SK-N-SH (cell line): ENCODE data around the gene GRIN2A. TPM values are rescaled to one million over a fixed set of nuclear protein-coding genes. Genes with fewer than 3 reads are reported as not detected.

ENCODE experiments used
- CTCF ChIA-PET: fragments of 300-600, 350-600 bp; formaldehyde crosslinking; extraction: SDS; loops from one replicate; lab custom pipeline; 2021; lab: Yijun Ruan, JAX
- POLR2A ChIA-PET: fragments of 350-600 bp; sonication (Branson Sonifier 250); formaldehyde crosslinking; extraction: SDS; loops from one replicate; lab custom pipeline; 2020; ENCODE audit warnings: antibody characterized with exemption, inconsistent platforms; lab: Yijun Ruan, JAX
- DNase-seq: peaks from one replicate; pipeline ENCODE4 v3.0.0; 2012
- H2AFZ ChIP-seq: fragments of 200-600 bp; sonication (generic); 2 replicates; pipeline ENCODE4 v1.8.1; 2016; ENCODE audit warnings: antibody characterized with exemption, mild to moderate bottlenecking, low read depth
- H3F3A ChIP-seq: fragments of 200-600 bp; sonication (generic); replicated peaks from 2 replicates; pipeline ENCODE3; 2016; ENCODE audit warnings: antibody characterized with exemption, mild to moderate bottlenecking; ENCODE audit not compliant: insufficient read depth
- H3K27ac ChIP-seq, 2 experiments: fragments of 200-500 bp in 1 of 2; fragments of 200-600 bp in 1 of 2; sonication (Bioruptor generic) in 1 of 2; sonication (generic), shearing (Covaris generic) in 1 of 2; 2 replicates each; pipeline versions ENCODE4 v1.5.1 to v1.6.1; 2014 to 2016; ENCODE audit warnings: low read depth in 2 of 2, inconsistent platforms in 1 of 2, low read length in 1 of 2, mild to moderate bottlenecking in 1 of 2, mixed read lengths in 1 of 2
- H3K27me3 ChIP-seq: fragments of 200-600 bp; sonication (generic), shearing (Covaris generic); 2 replicates; pipeline ENCODE4 v1.6.1; 2016; ENCODE audit warnings: mixed run types; ENCODE audit not compliant: insufficient read depth
- H3K36me3 ChIP-seq, 2 experiments: fragments of 200-500 bp in 1 of 2; fragments of 200-600 bp in 1 of 2; sonication (Bioruptor generic) in 1 of 2; sonication (generic) in 1 of 2; replicated peaks in 1 of 2; 2 replicates each; pipeline versions ENCODE3 to v1.5.1; 2014 to 2016; ENCODE audit warnings: low read length in 1 of 2, mild to moderate bottlenecking in 1 of 2; ENCODE audit not compliant: insufficient read depth in 2 of 2, control insufficient read depth in 1 of 2
- H3K4me1 ChIP-seq, 2 experiments: fragments of 200-500 bp in 1 of 2; fragments of 200-600 bp in 1 of 2; sonication (Bioruptor generic) in 1 of 2; sonication (generic), shearing (Covaris generic) in 1 of 2; 2 replicates each; pipeline versions ENCODE4 v1.5.1 to v1.6.1; 2014 to 2016; ENCODE audit warnings: low read depth in 1 of 2, low read length in 1 of 2, mixed run types in 1 of 2; ENCODE audit not compliant: insufficient read depth in 2 of 2, control insufficient read depth in 1 of 2
- H3K4me2 ChIP-seq: fragments of 200-600 bp; sonication (generic), shearing (Covaris generic); 2 replicates; pipeline ENCODE4 v1.6.1; 2017; ENCODE audit warnings: mixed run types
- H3K4me3 ChIP-seq, 2 experiments: fragments of 200-500 bp in 1 of 2; fragments of 200-600 bp in 1 of 2; sonication (Bioruptor generic) in 1 of 2; sonication (generic), shearing (Covaris generic) in 1 of 2; 2 replicates each; pipeline versions ENCODE4 v1.5.1 to v1.8.1; 2014 to 2016; ENCODE audit warnings: low read depth in 2 of 2, inconsistent platforms in 1 of 2, low read length in 1 of 2, mild to moderate bottlenecking in 1 of 2, mixed read lengths in 1 of 2, moderate library complexity in 1 of 2
- H3K79me2 ChIP-seq: fragments of 200-600 bp; sonication (generic); 2 replicates; pipeline ENCODE4 v1.8.1; 2017; ENCODE audit warnings: mild to moderate bottlenecking; ENCODE audit not compliant: insufficient read depth
- H3K9ac ChIP-seq: fragments of 200-600 bp; sonication (generic); 2 replicates; pipeline ENCODE4 v1.6.1; 2017; ENCODE audit warnings: mixed run types
- H3K9me2 ChIP-seq: fragments of 200-600 bp; sonication (generic); 2 replicates; pipeline ENCODE4 v1.6.1; 2017; ENCODE audit warnings: mixed run types
- H3K9me3 ChIP-seq: fragments of 200-600 bp; sonication (generic); 2 replicates; pipeline ENCODE4 v1.6.1; 2017; ENCODE audit warnings: mixed run types, mild to moderate bottlenecking, moderate library complexity
- H4K20me1 ChIP-seq: fragments of 200-600 bp; sonication (generic); 2 replicates; pipeline ENCODE4 v1.6.1; 2017; ENCODE audit warnings: mild to moderate bottlenecking, mixed run types; ENCODE audit not compliant: insufficient read depth
- EP300 ChIP-seq, 2 experiments: IDR thresholded peaks; 2 replicates each; pipeline versions ENCODE4 v1.4.0 to v1.6.1; 2012; ENCODE audit warnings: borderline replicate concordance in 1 of 2, low read depth in 1 of 2, low read length in 1 of 2
- EZH2phosphoT487 ChIP-seq: fragments of 200-600 bp; sonication (generic); IDR thresholded peaks from 2 replicates; pipeline ENCODE4 v1.6.1; 2017; ENCODE audit warnings: low read depth, mixed run types, mild to moderate bottlenecking, antibody characterized with exemption, moderate library complexity, borderline replicate concordance
- FOSL2 ChIP-seq: IDR thresholded peaks from 2 replicates; pipeline ENCODE4 v1.4.0; 2012; ENCODE audit warnings: low read depth, mild to moderate bottlenecking, moderate library complexity, borderline replicate concordance
- FOXJ3 ChIP-seq: sonication (generic); formaldehyde crosslinking; IDR thresholded peaks from 2 replicates; pipeline ENCODE4 v1.5.1; 2020; ENCODE audit warnings: mild to moderate bottlenecking, missing genetic modification reagents
- GABPA ChIP-seq: IDR thresholded peaks from 2 replicates; pipeline ENCODE4 v1.4.0; 2012; ENCODE audit warnings: low read depth, mild to moderate bottlenecking
- GATA2 ChIP-seq: sonication (generic); formaldehyde crosslinking; IDR thresholded peaks from 2 replicates; pipeline ENCODE4 v1.5.0; 2020; ENCODE audit warnings: mild to moderate bottlenecking, missing genetic modification reagents
- MAX ChIP-seq: IDR thresholded peaks from 2 replicates; pipeline ENCODE4 v1.4.0; 2012; ENCODE audit warnings: low read depth
- MEF2A ChIP-seq: IDR thresholded peaks from 2 replicates; pipeline ENCODE4 v1.4.0; 2012; ENCODE audit warnings: low read depth, borderline replicate concordance
- MXI1 ChIP-seq: IDR thresholded peaks from 2 replicates; pipeline ENCODE4 v1.6.1; 2012; ENCODE audit warnings: mild to moderate bottlenecking, low read depth, low read length, improper control_type of control experiment
- NFIC ChIP-seq: IDR thresholded peaks from 2 replicates; pipeline ENCODE4 v1.4.0; 2012; ENCODE audit warnings: borderline replicate concordance
- RAD21 ChIP-seq: IDR thresholded peaks from 2 replicates; pipeline ENCODE4 v1.6.1; 2012; ENCODE audit warnings: mild to moderate bottlenecking, low read length
- RCOR1 ChIP-seq: fragments of 150-350 bp; IDR thresholded peaks from 2 replicates; pipeline ENCODE4 v1.6.1; 2017; ENCODE audit warnings: antibody characterized with exemption, low read length
- SMC3 ChIP-seq: IDR thresholded peaks from 2 replicates; pipeline ENCODE4 v1.6.1; 2012; ENCODE audit warnings: low read depth, low read length, improper control_type of control experiment
- TEAD4 ChIP-seq: IDR thresholded peaks from 2 replicates; pipeline ENCODE4 v1.4.0; 2012; ENCODE audit warnings: mild to moderate bottlenecking, borderline replicate concordance; ENCODE audit not compliant: insufficient read depth
- WGBS: methylation state at CpG from one replicate; pipeline ENCODE4 v1.1.6; 2017; ENCODE audit warnings: low lambda C conversion rate; 5-methylcytosine and 5-hydroxymethylcytosine counted together
- polyA plus RNA-seq, 3 experiments: library from polyadenylated mRNA; depleted of rRNA; stranded (reverse); fragments of >200 nt; gene quantifications; 2 replicates each; pipeline ENCODE4 v1.2.3, GENCODE V29; 2012
- TF ChIP-seq, protein P1 (sequence below): fragments of 200-600 bp; sonication (generic); IDR thresholded peaks from 2 replicates; pipeline ENCODE4 v1.6.1; 2017; ENCODE audit warnings: antibody characterized with exemption, mild to moderate bottlenecking, moderate library complexity
- TF ChIP-seq, protein P2 (sequence below): IDR thresholded peaks from 2 replicates; pipeline ENCODE4; 2012
- TF ChIP-seq, protein P3 (sequence below): IDR thresholded peaks from 2 replicates; pipeline ENCODE4 v1.4.0; 2012; ENCODE audit warnings: low read depth, borderline replicate concordance
- TF ChIP-seq, protein P4 (sequence below): fragments of 150-350 bp; IDR thresholded peaks from 2 replicates; pipeline ENCODE4 v1.6.1; 2016; ENCODE audit warnings: mild to moderate bottlenecking, low read depth, low read length

Gene GRIN2A
- polyA plus RNA-seq, 1 of the 3 experiments (the other 2 are of a cell fraction) = not detected

- H3K27ac ChIP-seq = no peak overlapping the region
- H3K4me1 ChIP-seq = no peaks in the 10 kb centered on the region; a peak in 1 of 4 replicates
- H3K36me3 ChIP-seq = no peaks in the 10 kb centered on the region
- H2AFZ ChIP-seq = no peak overlapping the region
- CTCF ChIA-PET = no interaction called here
- 31% methylated on average over 2 of the region's 2 CpGs for WGBS
- H4K20me1 ChIP-seq = no peaks in the 10 kb centered on the region
- no peaks in the 10 kb centered on the region for H3K9me3 ChIP-seq
- H3K27me3 ChIP-seq = no peaks in the 10 kb centered on the region
- H3K79me2 ChIP-seq = no peaks in the 10 kb centered on the region
- H3K9me2 ChIP-seq = no peaks in the 10 kb centered on the region
- POLR2A ChIA-PET = no interaction called here
- no peaks in the 10 kb centered on the region for H3F3A ChIP-seq
- DNase-seq = no peak
- no peak overlapping the region for H3K9ac ChIP-seq
- no peak overlapping the region for H3K4me2 ChIP-seq
- no peak overlapping the region for H3K4me3 ChIP-seq
- TF ChIP-seq MEF2A (no peak), GATA2 (CRISPR knock-in tag) (no peak), GABPA (no peak), NFIC (no peak), RAD21 (no peak)
- TF ChIP-seq, protein P1, sequence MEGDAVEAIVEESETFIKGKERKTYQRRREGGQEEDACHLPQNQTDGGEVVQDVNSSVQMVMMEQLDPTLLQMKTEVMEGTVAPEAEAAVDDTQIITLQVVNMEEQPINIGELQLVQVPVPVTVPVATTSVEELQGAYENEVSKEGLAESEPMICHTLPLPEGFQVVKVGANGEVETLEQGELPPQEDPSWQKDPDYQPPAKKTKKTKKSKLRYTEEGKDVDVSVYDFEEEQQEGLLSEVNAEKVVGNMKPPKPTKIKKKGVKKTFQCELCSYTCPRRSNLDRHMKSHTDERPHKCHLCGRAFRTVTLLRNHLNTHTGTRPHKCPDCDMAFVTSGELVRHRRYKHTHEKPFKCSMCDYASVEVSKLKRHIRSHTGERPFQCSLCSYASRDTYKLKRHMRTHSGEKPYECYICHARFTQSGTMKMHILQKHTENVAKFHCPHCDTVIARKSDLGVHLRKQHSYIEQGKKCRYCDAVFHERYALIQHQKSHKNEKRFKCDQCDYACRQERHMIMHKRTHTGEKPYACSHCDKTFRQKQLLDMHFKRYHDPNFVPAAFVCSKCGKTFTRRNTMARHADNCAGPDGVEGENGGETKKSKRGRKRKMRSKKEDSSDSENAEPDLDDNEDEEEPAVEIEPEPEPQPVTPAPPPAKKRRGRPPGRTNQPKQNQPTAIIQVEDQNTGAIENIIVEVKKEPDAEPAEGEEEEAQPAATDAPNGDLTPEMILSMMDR = no peak
Observed at GRCh38 chr16:9909072-9909825, 273.0 kb downstream of the GRIN2A start.

DNA sequence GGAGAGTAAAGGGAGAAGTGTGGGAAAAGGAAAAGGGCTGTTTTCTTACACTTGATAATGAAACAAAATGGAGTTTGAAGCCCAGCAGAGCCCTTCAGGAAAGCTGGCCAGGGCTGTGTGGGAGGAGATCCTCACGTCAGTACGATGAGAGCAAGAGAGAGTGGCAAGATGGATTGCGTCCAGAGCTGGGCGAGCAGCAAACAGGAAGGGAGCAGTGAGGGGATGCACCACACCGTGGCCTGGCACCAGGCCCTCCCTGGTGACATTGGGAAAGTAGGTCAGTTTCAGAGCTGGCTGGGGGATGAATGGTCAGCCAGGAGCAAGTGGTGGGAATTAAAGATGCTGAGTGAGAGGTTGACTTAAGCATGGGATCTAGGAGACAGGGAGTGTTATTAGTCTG, 273.6 kb downstream of the GRIN2A start:
- no peaks in the 10 kb centered on the region for H3K36me3 ChIP-seq
- 24% methylated on average over 5 of the region's 5 CpGs for WGBS
- CTCF ChIA-PET = interaction anchor here (0.8 kb wide), 1 partner anchor 29 kb away, joined by 3 read pairs; no protein-coding TSS in a partner anchor
- H3K4me1 ChIP-seq = no peaks in the 10 kb centered on the region
- no peaks in the 10 kb centered on the region for H3F3A ChIP-seq
- no peaks in the 10 kb centered on the region for H4K20me1 ChIP-seq
- no peak overlapping the region for H3K9ac ChIP-seq
- no peak overlapping the region for H3K4me3 ChIP-seq
- DNase-seq = no peak
- no peak overlapping the region for H3K4me2 ChIP-seq
- no peak overlapping the region for H3K27ac ChIP-seq
- H3K9me2 ChIP-seq = no peaks in the 10 kb centered on the region
- H3K79me2 ChIP-seq = no peaks in the 10 kb centered on the region
- H3K27me3 ChIP-seq = no peaks in the 10 kb centered on the region
- no peaks in the 10 kb centered on the region for H3K9me3 ChIP-seq
- no peak overlapping the region for H2AFZ ChIP-seq
- POLR2A ChIA-PET = no interaction called here
- TF ChIP-seq MEF2A (no peak), TEAD4 (no peak), FOSL2 (no peak), FOXJ3 (CRISPR knock-in tag) (no peak), RCOR1 (no peak), MXI1 (no peak), SMC3 (no peak), MAX (no peak), EP300 (IDR thresholded peaks at IDR 0.05; ENCODE audit: borderline replicate concordance in 1 of 2, low read depth in 1 of 2, low read length in 1 of 2) (no peak), EZH2phosphoT487 (no peak)
- TF ChIP-seq, protein P2, sequence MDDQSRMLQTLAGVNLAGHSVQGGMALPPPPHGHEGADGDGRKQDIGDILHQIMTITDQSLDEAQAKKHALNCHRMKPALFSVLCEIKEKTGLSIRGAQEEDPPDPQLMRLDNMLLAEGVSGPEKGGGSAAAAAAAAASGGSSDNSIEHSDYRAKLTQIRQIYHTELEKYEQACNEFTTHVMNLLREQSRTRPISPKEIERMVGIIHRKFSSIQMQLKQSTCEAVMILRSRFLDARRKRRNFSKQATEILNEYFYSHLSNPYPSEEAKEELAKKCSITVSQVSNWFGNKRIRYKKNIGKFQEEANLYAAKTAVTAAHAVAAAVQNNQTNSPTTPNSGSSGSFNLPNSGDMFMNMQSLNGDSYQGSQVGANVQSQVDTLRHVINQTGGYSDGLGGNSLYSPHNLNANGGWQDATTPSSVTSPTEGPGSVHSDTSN = no peak
- TF ChIP-seq, protein P3, sequence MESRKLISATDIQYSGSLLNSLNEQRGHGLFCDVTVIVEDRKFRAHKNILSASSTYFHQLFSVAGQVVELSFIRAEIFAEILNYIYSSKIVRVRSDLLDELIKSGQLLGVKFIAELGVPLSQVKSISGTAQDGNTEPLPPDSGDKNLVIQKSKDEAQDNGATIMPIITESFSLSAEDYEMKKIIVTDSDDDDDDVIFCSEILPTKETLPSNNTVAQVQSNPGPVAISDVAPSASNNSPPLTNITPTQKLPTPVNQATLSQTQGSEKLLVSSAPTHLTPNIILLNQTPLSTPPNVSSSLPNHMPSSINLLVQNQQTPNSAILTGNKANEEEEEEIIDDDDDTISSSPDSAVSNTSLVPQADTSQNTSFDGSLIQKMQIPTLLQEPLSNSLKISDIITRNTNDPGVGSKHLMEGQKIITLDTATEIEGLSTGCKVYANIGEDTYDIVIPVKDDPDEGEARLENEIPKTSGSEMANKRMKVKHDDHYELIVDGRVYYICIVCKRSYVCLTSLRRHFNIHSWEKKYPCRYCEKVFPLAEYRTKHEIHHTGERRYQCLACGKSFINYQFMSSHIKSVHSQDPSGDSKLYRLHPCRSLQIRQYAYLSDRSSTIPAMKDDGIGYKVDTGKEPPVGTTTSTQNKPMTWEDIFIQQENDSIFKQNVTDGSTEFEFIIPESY = no peak
- TF ChIP-seq, protein P4, sequence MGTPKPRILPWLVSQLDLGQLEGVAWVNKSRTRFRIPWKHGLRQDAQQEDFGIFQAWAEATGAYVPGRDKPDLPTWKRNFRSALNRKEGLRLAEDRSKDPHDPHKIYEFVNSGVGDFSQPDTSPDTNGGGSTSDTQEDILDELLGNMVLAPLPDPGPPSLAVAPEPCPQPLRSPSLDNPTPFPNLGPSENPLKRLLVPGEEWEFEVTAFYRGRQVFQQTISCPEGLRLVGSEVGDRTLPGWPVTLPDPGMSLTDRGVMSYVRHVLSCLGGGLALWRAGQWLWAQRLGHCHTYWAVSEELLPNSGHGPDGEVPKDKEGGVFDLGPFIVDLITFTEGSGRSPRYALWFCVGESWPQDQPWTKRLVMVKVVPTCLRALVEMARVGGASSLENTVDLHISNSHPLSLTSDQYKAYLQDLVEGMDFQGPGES = no peak
- TF ChIP-seq, protein P1 = no peak
